ENCODE results near the gene SMARCD1.

SMARCD1 gene

GRCh38 chr12:50104417-50105366 lies 19.6 kb downstream of the SMARCD1 start:
- no peak for DNase-seq

- no peak for DNase-seq
Observed at GRCh38 chr12:50105913-50106450, 20.8 kb downstream of the SMARCD1 start.

- DNase-seq = no peak
Observed at GRCh38 chr12:50106907-50107306, 21.8 kb downstream of the SMARCD1 start.

- DNase-seq = no peak
Observed at GRCh38 chr12:50107416-50108268, 22.5 kb downstream of the SMARCD1 start.

- DNase-seq = no peak
Observed at GRCh38 chr12:50109319-50109718, 24.2 kb downstream of the SMARCD1 start.

- no peak for DNase-seq
Observed at GRCh38 chr12:50110127-50110761, 25.1 kb downstream of the SMARCD1 start.

GRCh38 chr12:50110762-50111351 lies 25.7 kb downstream of the SMARCD1 start:
- DNase-seq = no peak

GRCh38 chr12:50111395-50111692 lies 26.2 kb downstream of the SMARCD1 start:
- no peak for DNase-seq

GRCh38 chr12:50111693-50112455 lies 26.7 kb downstream of the SMARCD1 start, which contains the start of gene COX14:
Gene COX14 (plus strand): TSS chr12:50112236. CDS start chr12:50120044, 7,808 bp downstream.
- DNase-seq = peak; percentile 99

- no peak for DNase-seq
Observed at GRCh38 chr12:50112456-50113218, 27.5 kb downstream of the SMARCD1 start.

- DNase-seq = no peak
Observed at GRCh38 chr12:50117057-50117622, 32.0 kb downstream of the SMARCD1 start.

GRCh38 chr12:50119387-50119786 lies 34.2 kb downstream of the SMARCD1 start:
- no peak for DNase-seq

GRCh38 chr12:50120521-50120920 lies 35.4 kb downstream of the SMARCD1 start:
- no peak for DNase-seq

GRCh38 chr12:50120953-50121352 lies 35.8 kb downstream of the SMARCD1 start:
- no peak for DNase-seq

- DNase-seq = no peak
Observed at GRCh38 chr12:50121641-50122040, 36.5 kb downstream of the SMARCD1 start.

GRCh38 chr12:50123203-50123602 lies 38.1 kb downstream of the SMARCD1 start:
- no peak for DNase-seq

GRCh38 chr12:50127546-50127945 lies 42.4 kb downstream of the SMARCD1 start:
- no peak for DNase-seq

- no peak for DNase-seq
Observed at GRCh38 chr12:50129290-50129689, 44.1 kb downstream of the SMARCD1 start.

GRCh38 chr12:50132505-50133135 lies 47.5 kb downstream of the SMARCD1 start:
- no peak for DNase-seq

- DNase-seq = no peak
Observed at GRCh38 chr12:50142993-50143392, 57.9 kb downstream of the SMARCD1 start.

Data from NCI-H1417 treated with DMSO at 0.1 percent for 48 hours (cell line).